ENCODE data around the gene INTS1. TPM values are rescaled to one million over a fixed set of nuclear protein-coding genes. Genes with fewer than 3 reads are reported as not detected.

INTS1 gene
- total RNA-seq, 2 donors from 2014 or later: 29.0 to 47.0 TPM

GRCh38 chr7:1550005-1550845 lies 46.0 kb upstream of the INTS1 start:
- no peaks in the 10 kb centered on the region for H3K9me3 ChIP-seq
- no peak for TF ChIP-seq CTCF (IDR thresholded peaks at IDR 0.05)
- H3K36me3 ChIP-seq: no peaks in the 10 kb centered on the region
- H3K4me1 ChIP-seq: peaks cover 0 to 9% of the 10 kb centered on the region in 2 donors
- H3K4me3 ChIP-seq: no peak overlapping the region
- no peak for DNase-seq (ENCODE audit: low spot score)
- H3K27ac ChIP-seq: no peak overlapping the region
- no peaks in the 10 kb centered on the region for H3K27me3 ChIP-seq

- Histone ChIP-seq H3K27me3 (no peaks in the 10 kb centered on the region), H3K9me3 (no peaks in the 10 kb centered on the region), H3K27ac (no peak overlapping the region), H3K4me3 (no peak overlapping the region), H3K36me3 (peaks cover under 1% of the 10 kb centered on the region), H3K4me1 (peaks cover 0 to 5% of the 10 kb centered on the region in 2 donors)
- no peak for DNase-seq (ENCODE audit: low spot score)
- no peak for TF ChIP-seq CTCF (IDR thresholded peaks at IDR 0.05)
Measured at GRCh38 chr7:1549357-1550004, 45.3 kb upstream of the INTS1 start.

GRCh38 chr7:1548944-1549343 lies 44.8 kb upstream of the INTS1 start:
- Histone ChIP-seq H3K9me3 (no peaks in the 10 kb centered on the region), H3K4me1 (peaks cover 0 to 5% of the 10 kb centered on the region in 2 donors), H3K36me3 (peaks cover 6% of the 10 kb centered on the region), H3K27ac (no peak overlapping the region), H3K4me3 (no peak overlapping the region), H3K27me3 (no peaks in the 10 kb centered on the region)
- TF ChIP-seq CTCF (IDR thresholded peaks at IDR 0.05): no peak
- DNase-seq (ENCODE audit: low spot score): no peak

GRCh38 chr7:1548438-1548831 lies 44.2 kb upstream of the INTS1 start:
- Histone ChIP-seq H3K9me3 (no peaks in the 10 kb centered on the region), H3K27ac (no peak overlapping the region), H3K4me3 (no peak overlapping the region), H3K4me1 (peaks cover 0 to 5% of the 10 kb centered on the region in 2 donors), H3K36me3 (peaks cover 11% of the 10 kb centered on the region), H3K27me3 (no peaks in the 10 kb centered on the region)
- TF ChIP-seq CTCF (IDR thresholded peaks at IDR 0.05): no peak
- DNase-seq (ENCODE audit: low spot score): no peak

- DNase-seq (ENCODE audit: low spot score): no peak
- H3K4me3 ChIP-seq: no peak overlapping the region
- no peaks in the 10 kb centered on the region for H3K9me3 ChIP-seq
- no peak overlapping the region for H3K27ac ChIP-seq
- H3K4me1 ChIP-seq: peaks cover 0 to 5% of the 10 kb centered on the region in 2 donors
- no peaks in the 10 kb centered on the region for H3K27me3 ChIP-seq
- no peak for TF ChIP-seq CTCF (IDR thresholded peaks at IDR 0.05)
- H3K36me3 ChIP-seq: peaks cover 16% of the 10 kb centered on the region
Measured at GRCh38 chr7:1547777-1548437, 43.7 kb upstream of the INTS1 start.
